GM23248 (cell line): ENCODE results near the gene PPP1R13B. TPM values are rescaled to one million over a fixed set of nuclear protein-coding genes. Genes with fewer than 3 reads are reported as not detected.

Source experiments
- DNase-seq: peaks from one replicate; pipeline ENCODE4 v3.0.0-alpha.2; 2015
- H2AFZ ChIP-seq: fragments of 200-600 bp; sonication (generic); 2 replicates; pipeline ENCODE4 v1.6.1; 2016; ENCODE audit warnings: antibody characterized with exemption
- H3F3A ChIP-seq: fragments of 200-600 bp; sonication (generic); 2 replicates; pipeline ENCODE4 v1.6.1; 2016; ENCODE audit warnings: mild to moderate bottlenecking, antibody characterized with exemption, mixed run types; ENCODE audit not compliant: insufficient read depth
- H3K27ac ChIP-seq: fragments of 200-600 bp; sonication (generic); 2 replicates; pipeline ENCODE4 v1.5.1; 2016; ENCODE audit warnings: mild to moderate bottlenecking
- H3K27me3 ChIP-seq: fragments of 200-600 bp; sonication (generic); replicated peaks from 2 replicates; pipeline ENCODE4 v1.6.1; 2016; ENCODE audit warnings: mild to moderate bottlenecking; ENCODE audit not compliant: insufficient read depth
- H3K36me3 ChIP-seq: fragments of 200-600 bp; sonication (generic); 2 replicates; pipeline ENCODE4 v1.6.1; 2016; ENCODE audit warnings: low read depth, mild to moderate bottlenecking
- H3K4me1 ChIP-seq: fragments of 200-600 bp; sonication (generic); 2 replicates; pipeline ENCODE4 v1.6.1; 2016; ENCODE audit warnings: mild to moderate bottlenecking; ENCODE audit not compliant: insufficient read depth
- H3K4me2 ChIP-seq: fragments of 200-600 bp; sonication (generic); one replicate; pipeline ENCODE4 v1.6.1; 2016; ENCODE audit warnings: mild to moderate bottlenecking; ENCODE audit not compliant: unreplicated experiment
- H3K4me3 ChIP-seq: fragments of 200-600 bp; sonication (generic); 2 replicates; pipeline ENCODE4 v1.5.1; 2016; ENCODE audit warnings: mild to moderate bottlenecking
- H3K79me2 ChIP-seq: fragments of 200-600 bp; sonication (generic); 2 replicates; pipeline ENCODE4 v1.6.1; 2016; ENCODE audit warnings: mild to moderate bottlenecking; ENCODE audit not compliant: insufficient read depth
- H3K9ac ChIP-seq: fragments of 200-600 bp; sonication (generic); 2 replicates; pipeline ENCODE4 v1.6.1; 2016; ENCODE audit warnings: mild to moderate bottlenecking
- H3K9me2 ChIP-seq: fragments of 200-600 bp; sonication (generic); 2 replicates; pipeline ENCODE4 v1.6.1; 2016; ENCODE audit warnings: mixed run types, mild to moderate bottlenecking, moderate library complexity; ENCODE audit not compliant: insufficient read depth
- H3K9me3 ChIP-seq: fragments of 200-600 bp; sonication (generic); one replicate; pipeline ENCODE4 v1.6.1; 2017; ENCODE audit warnings: low read depth
- H4K20me1 ChIP-seq: fragments of 200-600 bp; sonication (generic); 2 replicates; pipeline ENCODE4 v1.6.0; 2016; ENCODE audit not compliant: insufficient read depth
- EZH2 ChIP-seq: fragments of 200-600 bp; sonication (generic); IDR thresholded peaks from 2 replicates; pipeline ENCODE4 v1.6.1; 2018; ENCODE audit warnings: antibody characterized with exemption, mild to moderate bottlenecking; ENCODE audit not compliant: insufficient read depth, poor library complexity, severe bottlenecking
- EZH2phosphoT487 ChIP-seq: fragments of 200-600 bp; sonication (generic); IDR thresholded peaks from 2 replicates; pipeline ENCODE4 v1.6.1; 2018; ENCODE audit warnings: antibody characterized with exemption, moderate library complexity, mild to moderate bottlenecking, low read depth; ENCODE audit not compliant: insufficient read depth
- WGBS, 2 experiments: methylation state at CpG; one replicate each; pipeline ENCODE4 v1.1.6; 2015 to 2017; ENCODE audit warnings: low lambda C conversion rate in 2 of 2, low coverage in 1 of 2; ENCODE audit errors: missing lambda C conversion rate in 2 of 2; 5-methylcytosine and 5-hydroxymethylcytosine counted together
- in situ Hi-C: fragments of 300-500 bp; cut with MboI; formaldehyde crosslinking; loops from 2 replicates; pipeline ENCODE4 v1.15.0; 2020
- polyA plus RNA-seq: library from polyadenylated mRNA; unstranded; fragments of >200 nt; fragmentation: Nextera tagmentation; extraction: Ambion mirVana; gene quantifications from 2 replicates; pipeline ENCODE4 v1.2.1, GENCODE V29; 2016
- total RNA-seq: library from RNA; depleted of rRNA; stranded (reverse); fragments of >200 nt; shearing (Covaris generic); gene quantifications from 2 replicates; pipeline ENCODE4 v1.2.3, GENCODE V29; 2014

The PPP1R13B gene
- total and polyA plus RNA-seq, 2 experiments from 2014 or later, result 2.0 to 4.6 TPM

DNA sequence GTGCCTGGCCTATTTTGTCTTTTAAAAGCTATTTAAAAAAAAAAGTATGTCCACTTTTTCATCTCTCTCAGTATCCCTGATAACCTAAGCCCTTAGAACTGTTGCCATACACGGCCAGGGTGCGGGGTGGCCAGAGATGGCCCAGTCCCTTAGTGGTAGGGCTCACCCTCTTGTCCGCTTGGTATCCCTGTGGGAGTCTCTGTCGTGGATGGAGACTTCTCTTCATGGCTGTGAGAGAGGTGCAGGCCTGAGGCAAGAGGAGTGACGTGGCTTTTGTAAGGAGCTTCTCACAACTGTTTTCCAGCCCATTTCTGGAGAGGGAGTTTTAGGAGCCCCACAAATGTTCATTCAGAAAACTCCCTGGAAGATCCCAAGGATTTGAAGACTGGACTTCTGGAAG, 158.9 kb downstream of the PPP1R13B start:
- Histone ChIP-seq H3K9me2 (no peaks in the 10 kb centered on the region), H3K4me2 (no peak overlapping the region), H3K4me3 (no peak overlapping the region), H3K27ac (peak overlapping the region; percentile 64), H3K79me2 (peaks cover 100% of the 10 kb centered on the region), H2AFZ (no peak overlapping the region), H3K9ac (peak overlapping the region; percentile 51; the same call in 1 of the 2 replicates), H3K4me1 (peaks cover 18% of the 10 kb centered on the region), H3K9me3 (no peaks in the 10 kb centered on the region), H3F3A (peaks cover 59% of the 10 kb centered on the region), H3K36me3 (peaks cover 67% of the 10 kb centered on the region), H3K27me3 (no peaks in the 10 kb centered on the region), H4K20me1 (no peaks in the 10 kb centered on the region)
- peak; percentile 55 for DNase-seq
- in situ Hi-C loops, result loop anchor here (10.0 kb wide), 1 partner anchor 114 kb away; no protein-coding TSS in a partner anchor
- TF ChIP-seq EZH2 (no peak), EZH2phosphoT487 (no peak)
- 71 to 77% methylated on average over 5 of the region's 5 CpGs for WGBS, 2 experiments

- Histone ChIP-seq H3K79me2 (peaks cover 100% of the 10 kb centered on the region), H2AFZ (no peak overlapping the region), H3K4me3 (no peak overlapping the region), H3K36me3 (peaks cover 67% of the 10 kb centered on the region), H3F3A (peaks cover 59% of the 10 kb centered on the region), H3K9me3 (no peaks in the 10 kb centered on the region), H3K9ac (no peak overlapping the region), H3K4me1 (peaks cover 18% of the 10 kb centered on the region), H3K27me3 (no peaks in the 10 kb centered on the region), H3K9me2 (no peaks in the 10 kb centered on the region), H4K20me1 (no peaks in the 10 kb centered on the region), H3K27ac (peak overlapping the region; percentile 64), H3K4me2 (no peak overlapping the region)
- DNase-seq, result no peak
- in situ Hi-C loops, result loop anchor here (10.0 kb wide), 1 partner anchor 113 kb away; no protein-coding TSS in a partner anchor
- TF ChIP-seq EZH2 (no peak), EZH2phosphoT487 (no peak)
- WGBS, 2 experiments, result 97% methylated on average over 4 of the region's 4 CpGs
Observed at GRCh38 chr14:103687712-103688111, 159.7 kb downstream of the PPP1R13B start.

DNA sequence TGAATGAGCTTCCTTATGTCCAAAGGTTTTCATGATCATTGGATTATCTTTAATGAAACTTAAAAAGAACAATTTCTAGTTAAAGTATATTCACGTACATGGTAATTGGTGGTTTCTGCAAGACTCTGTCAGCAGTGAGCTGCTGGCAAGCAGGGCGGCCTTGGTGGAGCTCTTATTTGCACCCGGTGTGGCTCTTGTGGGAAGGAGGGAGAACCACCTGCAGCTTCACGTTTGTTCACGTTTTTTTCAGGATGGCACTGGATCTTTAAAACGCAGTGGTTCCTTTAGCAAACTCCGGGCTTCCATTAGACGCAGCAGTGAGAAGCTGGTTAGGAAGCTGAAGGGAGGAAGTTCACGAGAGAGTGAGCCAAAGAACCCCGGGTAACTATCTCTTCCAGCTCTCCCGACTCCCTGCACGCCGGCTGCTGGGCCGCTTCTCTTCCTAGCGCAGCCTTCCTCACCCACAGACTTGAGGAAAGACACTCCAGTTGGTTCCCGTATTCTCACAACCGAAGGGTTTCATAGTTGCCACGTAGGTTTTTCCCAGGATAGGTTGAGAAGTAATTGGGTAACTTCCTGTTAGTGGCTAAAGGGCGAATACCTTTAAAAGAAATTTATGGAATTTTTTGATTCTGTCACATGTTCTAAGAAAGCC, 160.4 kb downstream of the PPP1R13B start:
- no peaks in the 10 kb centered on the region for H3K27me3 ChIP-seq
- H3K9me2 ChIP-seq, result no peaks in the 10 kb centered on the region
- in situ Hi-C loops, result loop anchor here (10.0 kb wide), 1 partner anchor 112 kb away; no protein-coding TSS in a partner anchor
- no peaks in the 10 kb centered on the region for H3K9me3 ChIP-seq
- H3F3A ChIP-seq, result peaks cover 58% of the 10 kb centered on the region
- no peak overlapping the region for H2AFZ ChIP-seq
- WGBS, 2 experiments, result 90 to 94% methylated on average over 19 of the region's 19 CpGs
- TF ChIP-seq EZH2 (no peak), EZH2phosphoT487 (no peak)
- no peak overlapping the region for H3K4me3 ChIP-seq
- no peak overlapping the region for H3K9ac ChIP-seq
- peaks cover 18% of the 10 kb centered on the region for H3K4me1 ChIP-seq
- no peaks in the 10 kb centered on the region for H4K20me1 ChIP-seq
- H3K36me3 ChIP-seq, result peaks cover 65% of the 10 kb centered on the region
- no peak overlapping the region for H3K4me2 ChIP-seq
- peak overlapping the region; percentile 64 for H3K27ac ChIP-seq
- no peak for DNase-seq
- H3K79me2 ChIP-seq, result peaks cover 99% of the 10 kb centered on the region

- Histone ChIP-seq H3K9me3 (no peaks in the 10 kb centered on the region), H3K4me3 (no peak overlapping the region), H3K4me2 (no peak overlapping the region), H3K79me2 (peaks cover 99% of the 10 kb centered on the region), H2AFZ (no peak overlapping the region), H3K9ac (no peak overlapping the region), H3K36me3 (peaks cover 77% of the 10 kb centered on the region), H3K9me2 (no peaks in the 10 kb centered on the region), H3K27ac (no peak overlapping the region), H4K20me1 (no peaks in the 10 kb centered on the region), H3F3A (peaks cover 63% of the 10 kb centered on the region), H3K4me1 (peaks cover 18% of the 10 kb centered on the region), H3K27me3 (no peaks in the 10 kb centered on the region)
- in situ Hi-C loops, result loop anchor here (10.0 kb wide), 1 partner anchor 111 kb away; no protein-coding TSS in a partner anchor
- no peak for DNase-seq
- TF ChIP-seq EZH2, result no peak
- no peak for TF ChIP-seq EZH2phosphoT487
- whole genome bisulfite sequencing, 2 experiments, result 90 to 92% methylated on average over 23 of the region's 23 CpGs
Observed at GRCh38 chr14:103685276-103686211, 161.8 kb downstream of the PPP1R13B start.
